H1 (cell line): ENCODE results near the gene ZNF738.

Experiments used
- HDAC2 ChIP-seq, 2 experiments: fragments of 300-600 bp in 1 of 2; sonication (generic) in 1 of 2; IDR thresholded peaks; 2 replicates each; pipeline ENCODE4 v1.6.1; 2011 to 2012; ENCODE audit warnings: low read depth in 2 of 2, low read length in 2 of 2, mild to moderate bottlenecking in 2 of 2, moderate library complexity in 2 of 2, borderline replicate concordance in 1 of 2, inconsistent platforms in 1 of 2
- POLR2A ChIP-seq, 2 experiments: IDR thresholded peaks; 1 replicate in 1 of 2; 2 replicates in 1 of 2; pipeline ENCODE4 v1.6.1; 2011; ENCODE audit warnings: low read depth in 2 of 2, low read length in 2 of 2, mild to moderate bottlenecking in 2 of 2; ENCODE audit errors: control extremely low read depth in 1 of 2
- TF ChIP-seq, protein P1 (sequence below), 3 experiments: IDR thresholded peaks; 1 replicate in 2 of 3; 2 replicates in 1 of 3; pipeline versions ENCODE4 v1.5.1 to v1.6.1; 2011; ENCODE audit warnings: low read length in 3 of 3, mild to moderate bottlenecking in 3 of 3, inconsistent platforms in 2 of 3, low read depth in 1 of 3, moderate library complexity in 1 of 3; ENCODE audit not compliant: insufficient read depth in 1 of 3; ENCODE audit errors: control extremely low read depth in 1 of 3

DNA sequence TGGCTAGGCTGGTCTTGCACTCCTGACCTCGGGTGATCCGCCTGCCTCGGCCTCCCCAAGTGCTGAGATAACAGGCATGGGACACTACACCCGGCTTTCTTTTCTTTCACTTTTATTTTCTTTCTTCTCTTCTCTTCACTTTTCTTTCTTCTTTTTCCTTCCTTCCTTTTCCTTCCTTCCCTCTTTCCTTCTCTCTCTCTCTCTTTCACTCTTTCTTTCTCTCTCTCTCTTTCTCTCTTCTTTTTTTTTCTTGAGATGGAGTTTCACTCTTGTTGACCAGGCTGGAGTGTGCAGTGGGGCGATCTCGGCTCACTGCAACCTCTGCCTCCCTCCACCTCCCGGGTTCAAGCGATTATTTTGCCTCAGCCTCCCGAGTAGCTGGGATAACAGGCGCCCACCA lies 37.3 kb downstream of the ZNF738 start:
- TF ChIP-seq, protein P1, sequence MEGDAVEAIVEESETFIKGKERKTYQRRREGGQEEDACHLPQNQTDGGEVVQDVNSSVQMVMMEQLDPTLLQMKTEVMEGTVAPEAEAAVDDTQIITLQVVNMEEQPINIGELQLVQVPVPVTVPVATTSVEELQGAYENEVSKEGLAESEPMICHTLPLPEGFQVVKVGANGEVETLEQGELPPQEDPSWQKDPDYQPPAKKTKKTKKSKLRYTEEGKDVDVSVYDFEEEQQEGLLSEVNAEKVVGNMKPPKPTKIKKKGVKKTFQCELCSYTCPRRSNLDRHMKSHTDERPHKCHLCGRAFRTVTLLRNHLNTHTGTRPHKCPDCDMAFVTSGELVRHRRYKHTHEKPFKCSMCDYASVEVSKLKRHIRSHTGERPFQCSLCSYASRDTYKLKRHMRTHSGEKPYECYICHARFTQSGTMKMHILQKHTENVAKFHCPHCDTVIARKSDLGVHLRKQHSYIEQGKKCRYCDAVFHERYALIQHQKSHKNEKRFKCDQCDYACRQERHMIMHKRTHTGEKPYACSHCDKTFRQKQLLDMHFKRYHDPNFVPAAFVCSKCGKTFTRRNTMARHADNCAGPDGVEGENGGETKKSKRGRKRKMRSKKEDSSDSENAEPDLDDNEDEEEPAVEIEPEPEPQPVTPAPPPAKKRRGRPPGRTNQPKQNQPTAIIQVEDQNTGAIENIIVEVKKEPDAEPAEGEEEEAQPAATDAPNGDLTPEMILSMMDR (IDR thresholded peaks at IDR 0.05; ENCODE audit: control extremely low read depth in 1 of 3, insufficient read depth in 1 of 3, low read depth in 1 of 3, low read length in 3 of 3), result no peak
- TF ChIP-seq POLR2A (IDR thresholded peaks at IDR 0.05; ENCODE audit: control extremely low read depth in 1 of 2, low read depth in 2 of 2, low read length in 2 of 2), result no peak
- TF ChIP-seq HDAC2 (IDR thresholded peaks at IDR 0.05; ENCODE audit: borderline replicate concordance in 1 of 2, low read depth in 2 of 2, low read length in 2 of 2), result no peak
